GM21390 (cell line): ENCODE data around the gene F5.
"Not testable (repeated sequence)": the region's sequence is repeated elsewhere in the genome, so short reads cannot be mapped to it uniquely, and the experiment has no call there.

Experiments used
- ATAC-seq: cut with Tn5 transposase; IDR thresholded peaks from one replicate; pipeline ENCODE4 v1.9.1; 2021; ENCODE audit not compliant: unreplicated experiment

The F5 gene

GRCh38 chr1:169511316-169512005 is 74.8 kb downstream of the F5 start:
- ATAC-seq = no peak

- ATAC-seq = no peak
These were observed 76.2 kb downstream of the F5 start for GRCh38 chr1:169510060-169510459.

- no peak for ATAC-seq
These were observed 76.9 kb downstream of the F5 start for GRCh38 chr1:169509354-169509753.

GRCh38 chr1:169508432-169509338 is 77.6 kb downstream of the F5 start:
- no peak for ATAC-seq

- ATAC-seq = no peak
These were observed 78.9 kb downstream of the F5 start for GRCh38 chr1:169507413-169507812.

- ATAC-seq = not testable (repeated sequence)
These were observed 82.7 kb downstream of the F5 start for GRCh38 chr1:169503601-169504000.

GRCh38 chr1:169499807-169500206 is 86.5 kb downstream of the F5 start:
- ATAC-seq = no peak

GRCh38 chr1:169497317-169497716 is 89.0 kb downstream of the F5 start:
- no peak for ATAC-seq

- ATAC-seq = no peak
These were observed 90.4 kb downstream of the F5 start for GRCh38 chr1:169495916-169496315.

- no peak for ATAC-seq
These were observed 91.1 kb downstream of the F5 start for GRCh38 chr1:169495046-169495775.

GRCh38 chr1:169494343-169494742 is 91.9 kb downstream of the F5 start:
- no peak for ATAC-seq

- no peak for ATAC-seq
These were observed 93.0 kb downstream of the F5 start for GRCh38 chr1:169493251-169493650.

- peak; percentile 53 for ATAC-seq
These were observed 94.4 kb downstream of the F5 start for GRCh38 chr1:169491845-169492281.

GRCh38 chr1:169488157-169488556 is 98.1 kb downstream of the F5 start:
- no peak for ATAC-seq

GRCh38 chr1:169487561-169487960 is 98.7 kb downstream of the F5 start:
- ATAC-seq = no peak

GRCh38 chr1:169487133-169487532 is 99.1 kb downstream of the F5 start:
- no peak for ATAC-seq

- ATAC-seq = no peak
These were observed 99.8 kb downstream of the F5 start for GRCh38 chr1:169486281-169487051.

- peak; percentile 98 for ATAC-seq
These were observed 100.6 kb downstream of the F5 start, which contains the start of gene SLC19A2 for GRCh38 chr1:169485431-169486280. TSS of gene SLC19A2 (minus strand) at chr1:169485944. CDS start at chr1:169485766, 178 bp downstream.

GRCh38 chr1:169484683-169485430 is 101.4 kb downstream of the F5 start:
- ATAC-seq = peak; percentile 20
